Smooth muscle cell of trachea (primary cell): Measurements from ENCODE around the gene ITK. TPM values are rescaled to one million over a fixed set of nuclear protein-coding genes. Genes with fewer than 3 reads are reported as not detected.

Experiments
- total RNA-seq: library from RNA; depleted of rRNA; stranded (reverse); fragments of >200 nt; gene quantifications from 2 replicates; pipeline ENCODE4 v1.2.1, GENCODE V29; 2014

The ITK gene
- total RNA-seq: not detected in 2 replicates

DNA sequence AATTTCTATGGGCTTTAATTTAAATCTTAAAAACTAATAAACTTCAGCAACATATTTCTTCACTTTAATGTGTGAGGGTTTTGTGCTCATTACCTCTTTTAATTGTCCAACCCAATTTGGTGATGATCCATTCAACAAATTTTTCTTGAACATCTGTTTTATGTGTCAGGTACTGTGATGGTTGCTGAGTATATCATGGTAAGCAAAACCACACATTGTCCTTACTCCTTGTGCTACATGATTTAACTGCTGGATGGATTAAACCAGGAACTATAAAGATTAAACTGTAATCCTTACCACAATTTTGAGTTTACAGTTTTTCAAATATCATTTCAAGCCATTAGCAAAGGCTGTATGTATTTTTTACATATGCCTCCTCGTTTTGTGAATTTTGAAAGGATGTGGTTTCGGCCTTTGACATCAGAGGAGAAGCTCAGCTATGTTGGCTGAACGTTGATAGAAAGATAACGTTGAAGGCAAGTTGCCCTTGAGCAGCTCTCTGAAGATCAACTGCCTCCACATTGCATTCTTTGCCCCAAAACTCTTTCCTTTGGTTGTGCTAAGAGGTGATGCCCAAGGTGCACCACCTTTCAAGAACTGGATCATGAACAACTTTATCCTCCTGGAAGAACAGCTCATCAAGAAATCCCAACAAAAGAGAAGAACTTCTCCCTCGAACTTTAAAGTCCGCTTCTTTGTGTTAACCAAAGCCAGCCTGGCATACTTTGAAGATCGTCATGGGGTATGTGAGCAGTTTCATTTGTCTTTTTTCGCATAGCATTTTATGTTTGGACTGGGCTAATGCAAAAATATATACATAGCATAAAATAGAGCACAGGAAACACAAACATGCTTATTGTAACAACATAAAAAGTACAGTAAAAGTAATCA lies at the start of gene ITK:
Gene ITK (plus strand): TSS at position 467 of the 891 bp plus-strand sequence. CDS start 138 bp downstream, at position 605.

DNA sequence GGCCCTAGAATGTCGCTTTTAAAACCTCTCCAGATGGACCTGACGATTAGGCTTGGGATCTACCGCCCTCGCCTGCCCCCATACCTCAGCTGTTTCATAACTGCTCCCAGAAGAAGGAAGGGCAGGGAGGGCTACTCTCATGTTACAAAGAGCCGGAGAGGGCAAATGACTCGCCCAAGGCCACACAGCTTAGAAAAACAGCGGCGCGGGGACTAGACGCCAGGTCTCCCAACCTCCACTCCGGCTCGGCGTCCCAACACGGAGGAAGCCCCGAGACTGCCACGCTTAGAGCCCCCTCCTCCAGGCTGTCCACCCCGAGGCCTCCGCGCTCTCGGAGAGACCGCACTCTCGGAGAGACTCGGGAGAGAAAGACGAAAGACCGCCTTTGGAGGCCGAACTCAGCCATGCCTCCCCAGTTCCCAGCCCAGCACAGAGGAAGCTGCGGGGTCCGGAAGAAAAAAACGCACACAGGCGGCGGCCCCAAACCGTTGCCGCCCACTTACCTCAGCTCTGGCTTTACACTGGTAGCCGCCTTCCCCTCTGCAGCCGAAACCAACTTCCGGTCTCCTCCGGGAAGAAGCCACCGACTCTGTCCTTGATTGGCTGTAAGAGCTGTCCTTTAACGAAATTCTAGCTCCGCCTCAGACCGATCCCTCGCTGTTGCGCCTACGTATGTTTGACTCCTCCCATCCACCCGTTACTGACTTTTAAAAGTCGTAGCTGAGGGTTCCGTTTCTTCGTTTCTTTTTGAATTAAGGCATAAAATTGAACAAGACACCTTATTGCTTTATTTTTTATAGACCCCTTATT lies 38.1 kb upstream of the ITK start, which contains the start of gene MED7:
Gene MED7 (minus strand): TSS at position 549 of the 810 bp plus-strand sequence. CDS start 3,434 bp downstream, outside the sequence.

GRCh38 chr5:157166214-157167213 lies 14.1 kb upstream of the ITK start, which contains the start of gene GARIN3:
TSS of gene GARIN3 (minus strand) at chr5:157166264. CDS start at chr5:157166168, 96 bp downstream.

DNA sequence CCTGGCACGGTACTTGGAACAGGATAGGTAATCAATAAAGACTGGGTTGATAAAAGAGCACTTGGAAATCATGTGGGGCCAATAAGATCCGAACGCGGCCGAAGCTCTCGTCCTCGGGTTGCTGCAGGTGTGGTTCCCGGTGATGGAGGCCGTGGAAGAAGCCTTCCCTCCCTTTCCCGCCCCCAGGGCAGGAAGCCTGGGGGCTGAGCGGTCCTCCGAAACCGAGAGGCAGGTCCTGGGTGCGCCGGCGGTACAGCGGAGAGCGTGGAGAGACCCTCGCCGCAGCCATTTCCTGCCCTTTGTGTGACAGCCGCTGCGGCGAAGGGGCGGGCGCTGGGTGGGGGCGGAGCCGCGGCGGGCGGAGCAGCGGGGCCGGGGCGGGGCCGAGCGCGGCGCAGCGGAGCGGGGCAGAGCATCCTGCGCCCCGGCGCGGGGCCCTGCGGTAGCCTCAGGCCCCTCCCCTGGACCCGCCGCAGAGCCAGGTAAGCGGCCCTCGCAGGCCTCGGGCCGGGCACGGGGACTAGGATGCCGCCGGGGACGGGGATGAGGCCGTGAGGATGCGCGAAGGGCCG lies 85.2 kb downstream of the ITK start, which contains the start of gene CYFIP2:
Gene CYFIP2 (plus strand): TSS at position 410 of the 572 bp plus-strand sequence. CDS start 19,239 bp downstream, outside the sequence.

Other genes with a start within 250 kb of the ITK start
- gene TIMD4, start 217.6 kb upstream of the ITK start, total RNA-seq: not detected in 2 replicates
- gene HAVCR1, start 121.7 kb upstream of the ITK start, total RNA-seq: 0.17 TPM in 1 of 2 replicates, not detected in the other
- 1.0 and 2.2 TPM in 2 replicates for gene HAVCR2, start 71.8 kb upstream of the ITK start, total RNA-seq
- gene MED7, start 38.0 kb upstream of the ITK start, total RNA-seq: 9.9 and 14.5 TPM in 2 replicates
- not detected in 2 replicates for gene GARIN3, start 14.6 kb upstream of the ITK start, total RNA-seq
- gene CYFIP2, start 85.3 kb downstream of the ITK start, total RNA-seq: 4.2 and 28.1 TPM in 2 replicates